ENCODE measurements around the gene VASP. TPM values are rescaled to one million over a fixed set of nuclear protein-coding genes. Genes with fewer than 3 reads are reported as not detected.
A peak's percentile ranks its signal among the peaks of the same experiment; 100 is the strongest.

VASP gene
- total and polyA plus RNA-seq, 2 of the 13 experiments (the other 11 are each of a cell fraction or from before 2014, with no cell fraction given): 41.8 to 67.1 TPM

- TF ChIP-seq KLF16 (CRISPR knock-in tag; IDR thresholded peaks at IDR 0.05): peak in 1 of 2 experiments; percentile 68; a peak in 2 of 4 replicates
- no peak for TF ChIP-seq MTA1 (CRISPR knock-in tag; IDR thresholded peaks at IDR 0.05; ENCODE audit: borderline replicate concordance)
- no peak for TF ChIP-seq ATAD3A (CRISPR knock-in tag; IDR thresholded peaks at IDR 0.05)
- no peak for TF ChIP-seq GLMP (CRISPR knock-in tag; IDR thresholded peaks at IDR 0.05; ENCODE audit: borderline replicate concordance)
- TF ChIP-seq HNF1B (CRISPR knock-in tag; IDR thresholded peaks at IDR 0.05): peak; percentile 33
- no peak for TF ChIP-seq TOE1 (CRISPR knock-in tag; IDR thresholded peaks at IDR 0.05)
- peak; percentile 84 for TF ChIP-seq THAP11 (CRISPR knock-in tag; IDR thresholded peaks at IDR 0.05)
- no peak for TF ChIP-seq DDIT3 (CRISPR knock-in tag; IDR thresholded peaks at IDR 0.05)
- TF ChIP-seq ZNF446 (CRISPR knock-in tag; IDR thresholded peaks at IDR 0.05): no peak
- 0 out of 2 replicates have a peak, but pooled peaks have one; percentile 11 for TF ChIP-seq MEF2D (CRISPR knock-in tag; IDR thresholded peaks at IDR 0.05)
- peak; percentile 47; the same call in 1 of the 2 replicates for TF ChIP-seq MEIS1 (CRISPR knock-in tag; IDR thresholded peaks at IDR 0.05; ENCODE audit: borderline replicate concordance)
- TF ChIP-seq SP140L (CRISPR knock-in tag; IDR thresholded peaks at IDR 0.05; ENCODE audit: borderline replicate concordance): 0 out of 2 replicates have a peak, but pooled peaks have one; percentile 48
- no peak; the same call in 1 of the 2 replicates for TF ChIP-seq KDM5A (IDR thresholded peaks at IDR 0.05; ENCODE audit: borderline replicate concordance, low read length)
- TF ChIP-seq ZMYM4 (CRISPR knock-in tag; IDR thresholded peaks at IDR 0.05): 0 out of 2 replicates have a peak, but pooled peaks have one; percentile 29
- TF ChIP-seq ZMYM2 (CRISPR knock-in tag; IDR thresholded peaks at IDR 0.05): no peak
- TF ChIP-seq IKZF4 (CRISPR knock-in tag; IDR thresholded peaks at IDR 0.05; ENCODE audit: borderline replicate concordance, low read depth, not compliant biosample characterization): no peak
- TF ChIP-seq ARID4A (CRISPR knock-in tag; IDR thresholded peaks at IDR 0.05; ENCODE audit: borderline replicate concordance): no peak; the same call in 1 of the 2 replicates
- TF ChIP-seq ZNF235 (CRISPR knock-in tag; IDR thresholded peaks at IDR 0.05; ENCODE audit: borderline replicate concordance): no peak
- 0 out of 2 replicates have a peak, but pooled peaks have one; percentile 25 for TF ChIP-seq ZNF747 (CRISPR knock-in tag; IDR thresholded peaks at IDR 0.05; ENCODE audit: borderline replicate concordance)
- no peak for TF ChIP-seq MZF1 (CRISPR knock-in tag; IDR thresholded peaks at IDR 0.05; ENCODE audit: borderline replicate concordance)
Observed at GRCh38 chr19:45506989-45507871, at the start of gene VASP (continued).
